Chondrocyte (in vitro differentiated cells): ENCODE results near the gene FER1L5. TPM values are rescaled to one million over a fixed set of nuclear protein-coding genes. Genes with fewer than 3 reads are reported as not detected.

Experiments
- DNase-seq: peaks from one replicate; pipeline ENCODE4 v3.0.0; 2021; ENCODE audit warnings: mixed read lengths, low spot score
- H3K27ac Mint-ChIP-seq: one replicate; pipeline ENCODE4 v1.8.0; 2021; ENCODE audit warnings: mild to moderate bottlenecking, moderate library complexity, mixed read lengths; ENCODE audit not compliant: unreplicated experiment
- H3K27me3 Mint-ChIP-seq: 2 replicates; pipeline ENCODE4 v1.8.0; 2021; ENCODE audit warnings: low read depth, mixed read lengths
- H3K36me3 Mint-ChIP-seq: 2 replicates; pipeline ENCODE4 v1.8.0; 2021; ENCODE audit warnings: low read depth, mixed read lengths
- H3K4me1 Mint-ChIP-seq: 2 replicates; pipeline ENCODE4 v1.8.0; 2021; ENCODE audit warnings: low read depth, mild to moderate bottlenecking, mixed read lengths
- H3K4me3 Mint-ChIP-seq: one replicate; pipeline ENCODE4 v1.8.0; 2021; ENCODE audit warnings: mild to moderate bottlenecking, moderate library complexity, mixed read lengths; ENCODE audit not compliant: unreplicated experiment
- H3K9me3 Mint-ChIP-seq: 2 replicates; pipeline ENCODE4 v1.8.0; 2021; ENCODE audit warnings: low read depth, mixed read lengths
- CTCF ChIP-seq: fragments of 200-600 bp; sonication (generic); IDR thresholded peaks from 2 replicates; pipeline ENCODE4 v1.5.0; 2021; ENCODE audit warnings: antibody characterized with exemption, mild to moderate bottlenecking, moderate library complexity
- total RNA-seq: library from RNA; stranded (reverse); gene quantifications from 3 replicates; pipeline ENCODE4 v1.2.1, GENCODE V29; 2021

The FER1L5 gene
- total RNA-seq, 1 donor from 2014 or later, result not detected

DNA sequence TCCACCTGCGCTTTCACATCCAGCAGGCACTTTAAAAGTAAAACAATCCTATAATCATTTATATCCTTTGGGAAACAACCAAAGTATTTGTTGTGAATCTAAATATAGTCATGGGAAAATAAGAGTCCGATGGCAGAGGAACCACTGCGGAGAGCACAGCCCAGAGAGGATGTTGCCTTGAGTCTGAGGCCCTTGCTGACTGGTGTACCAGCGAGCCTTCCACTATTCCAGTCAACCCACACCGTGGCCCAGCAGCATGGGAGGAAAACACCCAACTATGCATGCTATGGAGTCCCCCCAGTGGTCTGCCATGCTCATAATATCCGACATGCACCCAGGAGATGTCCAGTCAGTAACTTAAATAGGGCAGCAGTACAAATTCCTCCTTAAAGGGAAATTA lies 26.0 kb upstream of the FER1L5 start:
- no peaks in the 10 kb centered on the region for H3K9me3 Mint-ChIP-seq

DNA sequence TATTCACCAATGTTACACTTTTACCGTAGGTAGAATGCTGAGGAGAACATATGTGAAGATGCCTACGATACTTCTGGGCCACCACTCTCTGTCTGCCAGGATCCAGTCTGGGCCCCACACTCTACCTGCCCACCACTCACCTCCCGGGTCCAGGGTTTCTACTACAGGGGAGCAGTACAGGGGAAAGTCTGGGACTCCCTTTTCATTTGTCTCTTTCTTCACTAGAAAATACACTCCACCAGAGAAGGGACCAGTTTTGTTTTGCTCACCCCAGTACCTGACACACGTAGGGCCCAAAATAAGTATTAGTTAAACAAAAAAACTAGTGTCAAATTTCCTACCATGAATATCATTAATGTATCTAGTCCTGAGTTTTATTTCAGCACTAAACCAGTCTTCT lies 25.6 kb upstream of the FER1L5 start:
- TF ChIP-seq CTCF, result no peak
- H3K4me1 Mint-ChIP-seq, result peaks cover 44% of the 10 kb centered on the region
- H3K27me3 Mint-ChIP-seq, result no peaks in the 10 kb centered on the region
- no peaks in the 10 kb centered on the region for H3K9me3 Mint-ChIP-seq
- H3K36me3 Mint-ChIP-seq, result peaks cover 16% of the 10 kb centered on the region
- H3K4me3 Mint-ChIP-seq, result no peak overlapping the region
- peak overlapping the region; percentile 96 for H3K27ac Mint-ChIP-seq
- DNase-seq, result no peak

More for the DNA sequence above, 26.0 kb upstream of the FER1L5 start:
- no peak for TF ChIP-seq CTCF
- DNase-seq, result no peak
- Mint-ChIP-seq H3K4me3 (no peak overlapping the region), H3K4me1 (peaks cover 44% of the 10 kb centered on the region), H3K27me3 (no peaks in the 10 kb centered on the region), H3K36me3 (peaks cover 17% of the 10 kb centered on the region), H3K27ac (peak overlapping the region; percentile 96)

GRCh38 chr2:96618596-96619283 lies 23.8 kb upstream of the FER1L5 start:
- Mint-ChIP-seq H3K27me3 (no peaks in the 10 kb centered on the region), H3K4me1 (peaks cover 44% of the 10 kb centered on the region), H3K27ac (peak overlapping the region; percentile 96), H3K9me3 (no peaks in the 10 kb centered on the region), H3K4me3 (peak overlapping the region; percentile 42), H3K36me3 (peaks cover 6% of the 10 kb centered on the region)
- TF ChIP-seq CTCF, result no peak
- DNase-seq, result no peak

DNA sequence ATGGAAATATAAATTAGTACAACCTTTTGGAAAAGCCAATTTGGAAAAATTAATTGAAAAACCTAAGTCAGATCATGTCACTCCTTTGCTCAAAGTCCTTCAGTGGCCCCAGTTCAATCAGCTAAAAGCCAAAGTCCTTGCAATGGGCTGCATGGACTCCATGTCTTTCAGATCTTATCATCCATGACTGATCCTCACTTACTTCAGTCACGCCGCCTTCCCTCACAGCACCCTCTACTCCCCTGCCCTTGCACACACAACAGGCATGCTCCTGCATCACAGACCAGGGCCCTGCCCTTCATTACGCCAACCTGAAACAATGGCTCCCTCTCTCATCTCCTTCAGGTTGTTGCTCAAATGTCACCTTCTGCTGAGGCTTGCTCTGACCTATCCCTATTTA lies 20.0 kb upstream of the FER1L5 start:
- no peak overlapping the region for H3K4me3 Mint-ChIP-seq
- DNase-seq, result no peak
- TF ChIP-seq CTCF, result no peak
- no peak overlapping the region for H3K27ac Mint-ChIP-seq
- H3K27me3 Mint-ChIP-seq, result no peaks in the 10 kb centered on the region
- peaks cover 46% of the 10 kb centered on the region for H3K4me1 Mint-ChIP-seq
- no peaks in the 10 kb centered on the region for H3K9me3 Mint-ChIP-seq
- peaks cover 7% of the 10 kb centered on the region for H3K36me3 Mint-ChIP-seq

GRCh38 chr2:96623116-96623515 lies 19.4 kb upstream of the FER1L5 start:
- peaks cover 41% of the 10 kb centered on the region for H3K4me1 Mint-ChIP-seq
- H3K36me3 Mint-ChIP-seq, result peaks cover 7% of the 10 kb centered on the region
- no peak overlapping the region for H3K27ac Mint-ChIP-seq
- no peak for TF ChIP-seq CTCF
- no peaks in the 10 kb centered on the region for H3K9me3 Mint-ChIP-seq
- no peaks in the 10 kb centered on the region for H3K27me3 Mint-ChIP-seq
- no peak overlapping the region for H3K4me3 Mint-ChIP-seq
- no peak for DNase-seq
